WI38 (cell line): ENCODE data around the gene STEAP1.
"Not testable (repeated sequence)": the region's sequence is repeated elsewhere in the genome, so short reads cannot be mapped to it uniquely, and the experiment has no call there.

Source experiments
- H3K4me3 ChIP-seq: 2 replicates; pipeline ENCODE4 v1.5.1; 2011; ENCODE audit warnings: low read depth, mild to moderate bottlenecking, control low read depth, low read length
- CTCF ChIP-seq: IDR thresholded peaks from 2 replicates; pipeline ENCODE4 v1.5.1; 2012; ENCODE audit warnings: low read depth, mild to moderate bottlenecking, control low read depth, low read length

STEAP1 gene

GRCh38 chr7:90155206-90155605 lies 937 bp downstream of the STEAP1 start:
- no peak overlapping the region for H3K4me3 ChIP-seq
- no peak for TF ChIP-seq CTCF

- not testable (repeated sequence) for H3K4me3 ChIP-seq
Observed at GRCh38 chr7:90157331-90157730, 3.1 kb downstream of the STEAP1 start.

- not testable (repeated sequence) for H3K4me3 ChIP-seq
Observed at GRCh38 chr7:90157761-90158350, 3.6 kb downstream of the STEAP1 start.

GRCh38 chr7:90163534-90163933 lies 9.3 kb downstream of the STEAP1 start:
- no peak for TF ChIP-seq CTCF
- no peak overlapping the region for H3K4me3 ChIP-seq

GRCh38 chr7:90165724-90166123 lies 11.5 kb downstream of the STEAP1 start:
- no peak for TF ChIP-seq CTCF
- no peak overlapping the region for H3K4me3 ChIP-seq

GRCh38 chr7:90166153-90166552 lies 11.9 kb downstream of the STEAP1 start:
- no peak for TF ChIP-seq CTCF
- H3K4me3 ChIP-seq = no peak overlapping the region

- no peak overlapping the region for H3K4me3 ChIP-seq
- TF ChIP-seq CTCF = no peak
Observed at GRCh38 chr7:90167361-90167760, 13.1 kb downstream of the STEAP1 start.

GRCh38 chr7:90169891-90170290 lies 15.6 kb downstream of the STEAP1 start:
- no peak for TF ChIP-seq CTCF
- no peak overlapping the region for H3K4me3 ChIP-seq
